GM19193 (cell line): ENCODE data around the gene CRISPLD2.

Source experiments
- POLR2A ChIP-seq: IDR thresholded peaks from 4 replicates; pipeline ENCODE4 v1.6.1; 2011; ENCODE audit not compliant: insufficient read depth, insufficient read length; ENCODE audit errors: extremely low read depth

Gene CRISPLD2

GRCh38 chr16:84839956-84840355, 20.2 kb downstream of the CRISPLD2 start:
- no peak for TF ChIP-seq POLR2A

DNA sequence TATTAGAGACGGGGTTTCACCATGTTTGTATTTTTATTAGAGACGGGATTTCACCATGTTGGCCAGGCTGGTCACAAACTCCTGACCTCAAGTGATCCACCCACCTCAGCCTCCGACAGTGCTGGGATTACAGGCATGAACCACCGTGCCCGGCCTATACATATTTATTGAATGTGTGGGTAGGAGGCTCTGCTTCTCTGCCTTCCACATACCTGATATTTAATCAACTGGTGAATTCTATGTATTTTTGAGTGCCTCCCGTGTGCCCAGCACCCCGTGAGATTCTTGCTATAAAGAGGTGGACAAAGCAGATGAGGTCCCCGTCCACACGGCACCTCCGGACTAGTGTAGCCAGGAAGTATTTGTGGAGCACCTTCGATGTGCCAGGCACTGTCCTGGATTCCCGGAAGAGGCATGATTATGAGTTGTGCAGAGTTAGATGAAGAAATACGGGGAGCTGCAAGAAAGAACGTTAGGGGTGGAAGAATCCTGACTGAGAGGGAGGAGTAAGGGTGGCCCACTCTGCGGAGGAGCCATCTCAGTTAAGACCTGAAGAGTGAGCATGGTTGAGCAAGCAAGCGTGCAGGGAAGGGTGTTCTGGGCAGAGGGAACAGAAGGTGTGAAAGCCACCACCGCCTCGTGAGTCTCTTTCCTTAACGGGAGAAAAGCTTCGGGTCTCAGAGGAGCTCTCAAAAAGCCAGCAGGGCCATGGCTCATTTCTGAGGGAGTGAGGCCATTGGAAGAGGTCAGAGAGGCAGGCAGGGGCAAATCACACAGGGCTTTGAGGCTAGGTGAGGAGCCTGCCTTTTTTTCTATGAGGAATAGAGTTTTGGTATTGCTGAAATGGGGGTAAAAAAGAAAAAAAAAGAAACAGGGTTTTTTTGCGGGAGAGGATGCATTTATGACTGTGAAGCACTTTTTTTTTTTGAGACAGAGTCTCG, 21.2 kb downstream of the CRISPLD2 start:
- no peak for TF ChIP-seq POLR2A

GRCh38 chr16:84841787-84842300, 22.1 kb downstream of the CRISPLD2 start:
- TF ChIP-seq POLR2A: no peak

DNA sequence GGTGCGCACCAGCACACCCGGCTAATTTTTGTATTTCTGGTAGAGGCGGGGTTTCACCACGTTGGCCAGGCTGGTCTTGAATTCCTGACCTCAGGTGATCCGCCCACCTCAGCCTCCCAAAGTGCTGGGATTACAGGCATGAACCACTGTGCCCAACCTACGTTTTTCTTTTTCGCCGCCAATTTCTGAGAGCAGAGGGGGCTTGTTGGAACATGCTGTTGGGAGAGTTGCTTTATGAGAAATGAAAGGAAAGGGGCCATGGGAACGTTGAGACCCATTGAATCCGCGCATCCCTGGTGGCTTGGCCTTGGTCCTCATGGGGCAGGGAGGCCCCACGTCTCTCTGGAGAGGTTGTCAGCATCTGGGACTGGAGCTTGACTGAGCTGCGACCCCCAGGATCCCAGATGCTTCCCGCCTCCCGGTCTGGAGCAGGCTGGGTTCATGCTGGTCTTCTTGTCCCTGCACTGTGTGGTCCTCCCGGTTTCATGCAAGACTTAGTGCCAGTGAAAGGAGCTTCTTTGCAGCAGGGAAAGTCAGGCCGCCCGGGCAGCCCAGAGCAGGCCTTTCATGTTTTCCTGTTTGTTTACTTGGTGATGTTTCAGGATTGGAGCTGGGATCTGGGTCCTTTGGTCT, 22.8 kb downstream of the CRISPLD2 start:
- TF ChIP-seq POLR2A: no peak

DNA sequence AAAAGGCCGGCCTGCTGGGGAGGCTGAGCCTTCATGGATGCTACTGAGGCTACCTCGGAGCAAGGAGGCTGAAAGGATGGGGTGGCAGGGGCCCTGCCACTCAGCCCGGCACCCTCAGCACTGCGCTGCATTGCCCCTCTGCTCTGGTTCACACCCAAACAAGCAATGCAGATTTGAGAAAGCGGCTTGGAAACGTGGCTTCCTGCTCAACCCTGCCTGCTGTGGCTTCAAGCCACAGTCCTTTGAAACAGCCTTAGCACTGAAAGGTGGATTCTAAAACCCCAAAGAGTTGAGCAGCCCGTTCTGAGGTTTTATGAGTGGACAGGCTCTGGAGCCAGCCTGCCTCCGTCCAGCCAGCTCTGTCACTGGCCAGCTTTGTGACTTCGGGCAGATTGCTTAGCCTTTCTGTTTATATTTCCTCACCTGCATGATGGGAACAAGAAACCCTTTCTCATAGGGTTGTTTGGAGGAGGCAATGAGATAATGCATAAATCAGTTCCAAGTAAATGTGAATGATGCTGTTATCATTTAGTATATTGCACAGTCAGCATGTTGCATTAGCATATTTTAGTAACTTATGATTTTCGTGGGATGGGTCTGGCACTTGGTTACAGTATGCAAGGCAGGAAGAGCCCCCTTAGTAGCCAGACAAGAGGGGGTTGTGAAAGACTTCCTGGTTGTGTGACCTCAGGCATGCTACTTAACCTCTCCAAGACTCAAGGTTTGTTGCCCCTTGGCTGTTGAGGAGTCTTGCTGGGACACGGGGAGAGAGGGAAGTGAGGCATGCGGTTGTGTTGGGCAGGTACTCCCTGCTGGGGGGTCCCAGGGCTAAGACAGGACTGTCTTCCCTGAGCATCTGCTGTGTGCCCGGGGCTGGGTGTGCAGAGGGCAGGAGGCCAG, 23.6 kb downstream of the CRISPLD2 start:
- TF ChIP-seq POLR2A: no peak

DNA sequence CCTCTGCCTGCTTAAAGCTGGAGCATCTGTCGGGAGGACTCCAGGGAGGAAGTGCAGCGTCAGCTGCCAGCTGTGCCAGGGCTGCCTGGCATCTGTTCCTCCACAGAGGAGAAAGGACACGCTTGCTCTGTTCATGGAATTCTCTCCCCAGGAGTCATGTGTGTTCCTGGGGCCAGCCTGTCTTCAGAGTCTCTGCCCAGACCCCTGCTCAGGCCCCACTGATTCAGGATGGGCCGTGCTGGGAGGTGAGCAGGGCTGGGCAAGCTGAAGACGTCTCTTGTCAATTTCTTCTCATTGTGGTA, 24.2 kb downstream of the CRISPLD2 start:
- no peak for TF ChIP-seq POLR2A

- TF ChIP-seq POLR2A: no peak
Observed at GRCh38 chr16:84844559-84845495, 25.0 kb downstream of the CRISPLD2 start.

- no peak for TF ChIP-seq POLR2A
Observed at GRCh38 chr16:84845496-84846002, 25.8 kb downstream of the CRISPLD2 start.

DNA sequence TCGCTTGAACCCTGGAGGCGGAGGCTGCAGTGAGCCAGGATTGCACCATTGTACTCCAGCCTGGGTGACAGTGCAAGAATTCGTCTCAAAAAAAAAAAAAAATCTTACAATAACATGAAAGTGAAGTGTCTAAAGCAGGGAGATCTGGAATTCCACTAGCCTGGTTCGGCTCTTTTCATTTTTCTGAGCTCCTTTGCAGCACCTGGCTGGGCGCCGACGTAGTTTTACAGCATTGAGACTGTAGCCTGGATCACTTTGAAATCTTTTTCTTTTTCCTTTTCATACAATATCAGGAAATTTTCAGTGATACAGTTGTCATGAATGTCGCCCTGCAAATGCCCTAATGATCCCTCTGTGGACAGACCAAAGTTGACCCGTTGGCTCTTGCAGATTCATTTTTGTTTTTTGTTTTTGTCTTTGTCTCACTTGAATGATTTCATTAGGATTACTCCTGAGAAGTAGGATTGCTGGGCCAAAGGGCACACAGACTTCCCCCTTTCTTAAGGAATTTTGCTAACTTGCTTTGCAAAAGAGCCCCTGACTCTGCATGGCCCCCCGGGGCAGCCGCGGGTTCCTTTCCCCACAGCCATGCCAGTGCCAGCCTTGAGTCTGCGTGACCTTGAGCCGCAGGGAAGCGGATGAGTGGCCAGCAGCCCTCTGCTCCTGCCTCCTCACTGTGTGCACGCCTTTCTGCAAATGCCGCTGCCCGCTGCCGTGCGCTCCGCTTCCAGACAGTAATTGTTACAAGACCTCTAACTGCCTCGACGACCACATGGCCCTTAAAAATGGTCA, 28.0 kb downstream of the CRISPLD2 start:
- no peak for TF ChIP-seq POLR2A

GRCh38 chr16:84848986-84849634, 29.3 kb downstream of the CRISPLD2 start:
- no peak for TF ChIP-seq POLR2A

- no peak for TF ChIP-seq POLR2A
Observed at GRCh38 chr16:84849751-84850150, 30.0 kb downstream of the CRISPLD2 start.

GRCh38 chr16:84850714-84851113, 30.9 kb downstream of the CRISPLD2 start:
- no peak for TF ChIP-seq POLR2A
